Gastrocnemius medialis (tissue), 4 donors: ENCODE measurements around the gene FBN2. TPM values are rescaled to one million over a fixed set of nuclear protein-coding genes. Genes with fewer than 3 reads are reported as not detected.
A peak's percentile ranks its signal among the peaks of the same experiment; 100 is the strongest.

ENCODE experiments used
- ATAC-seq, 2 donors: fragments of 150-250 bp; one replicate each; pipeline ENCODE4 v1.9.1; 2016
- DNase-seq, 2 donors: peaks; one replicate each; pipeline ENCODE4 v3.0.0-alpha.2; 2019
- H3K27ac ChIP-seq, 4 donors: fragments of 200-600 bp; sonication (generic); 1 replicate in 1 of 4; 2 replicates in 3 of 4; pipeline ENCODE4 v1.5.1; 2016 to 2018; ENCODE audit warnings: mild to moderate bottlenecking in 2 of 4, moderate library complexity in 1 of 4
- H3K27me3 ChIP-seq, 3 donors: fragments of 200-600 bp; sonication (generic) in 2 of 3; 1 replicate in 1 of 3; 2 replicates in 2 of 3; pipeline versions ENCODE4 v1.5.1 to v1.6.0; 2016 to 2019; ENCODE audit warnings: mild to moderate bottlenecking in 1 of 3, moderate library complexity in 1 of 3
- H3K36me3 ChIP-seq, 2 donors: fragments of 200-600 bp; sonication (generic) in 1 of 2; one replicate each; pipeline ENCODE4 v1.5.1; 2017 to 2018
- H3K4me1 ChIP-seq, 2 donors: fragments of 200-600 bp; sonication (generic) in 1 of 2; one replicate each; pipeline ENCODE4 v1.5.1; 2016 to 2017; ENCODE audit warnings: mild to moderate bottlenecking in 2 of 2
- H3K4me3 ChIP-seq, 4 donors: fragments of 200-600 bp; sonication (generic) in 3 of 4; 1 replicate in 1 of 4; 2 replicates in 3 of 4; pipeline ENCODE4 v1.5.1; 2016 to 2019; ENCODE audit warnings: mild to moderate bottlenecking in 2 of 4
- H3K9me3 ChIP-seq, 3 donors: fragments of 200-600 bp; sonication (generic) in 2 of 3; 1 replicate in 1 of 3; 2 replicates in 2 of 3; pipeline ENCODE4 v1.5.1; 2016 to 2019
- CTCF ChIP-seq, 5 experiments: fragments of 450-650 bp in 3 of 5; fragments of 200-600 bp in 2 of 5; sonication (generic) in 2 of 5; IDR thresholded peaks in 4 of 5; conservative IDR thresholded peaks in 1 of 5; 1 replicate in 4 of 5; 2 replicates in 1 of 5; pipeline ENCODE4 v1.5.1; 2016 to 2019; ENCODE audit warnings: antibody characterized with exemption in 5 of 5, mild to moderate bottlenecking in 3 of 5, moderate library complexity in 3 of 5
- POLR2A ChIP-seq, 2 donors: fragments of 450-650 bp; IDR thresholded peaks; one replicate each; pipeline ENCODE4 v1.6.1; 2017; ENCODE audit warnings: antibody characterized with exemption in 2 of 2, mild to moderate bottlenecking in 2 of 2, moderate library complexity in 2 of 2
- in situ Hi-C, 4 donors: fragments of 200-750 bp; cut with MboI; loops; one replicate each; pipeline versions ENCODE4 v1.15.0 to v1.8.0; 2017; ENCODE audit warnings: low sequenced_read_pairs in 4 of 4
- intact Hi-C: fragments of 100-400 bp; cut with DNase I; formaldehyde crosslinking; loops from one replicate; pipeline ENCODE4 v1.15.1; 2023; ENCODE audit warnings: low total_unique reads
- total RNA-seq, 4 donors: library from RNA; depleted of rRNA; stranded (reverse); fragments of >200 nt; gene quantifications; one replicate each; pipeline versions ENCODE4 v1.1.0 to v1.2.3, GENCODE V29; 2016

Gene FBN2
- total RNA-seq, 4 donors from 2014 or later, result 0.07 to 0.20 TPM; not detected in 2

GRCh38 chr5:128228521-128228920 lies 309.5 kb downstream of the FBN2 start:
- Histone ChIP-seq H3K27ac (no peak overlapping the region), H3K4me3 (no peak overlapping the region), H3K27me3 (no peaks in the 10 kb centered on the region), H3K4me1 (no peaks in the 10 kb centered on the region), H3K9me3 (no peaks in the 10 kb centered on the region), H3K36me3 (no peaks in the 10 kb centered on the region)
- ATAC-seq (peak in 1 of 2 donors; percentile 42), DNase-seq (no peak)
- TF ChIP-seq POLR2A (IDR thresholded peaks at IDR 0.05), result no peak
- no peak for TF ChIP-seq CTCF (IDR thresholded peaks at IDR 0.05 in 4 of 5, conservative IDR thresholded peaks at IDR 0.05 in 1 of 5)
- in situ Hi-C loops (no loop called here), intact Hi-C loops (no loop called here)

GRCh38 chr5:128228008-128228407 lies 310.0 kb downstream of the FBN2 start:
- no peak overlapping the region for H3K27ac ChIP-seq
- intact Hi-C loops (no loop called here), in situ Hi-C loops (no loop called here)
- ATAC-seq, result peak in 1 of 2 donors; percentile 30
- no peaks in the 10 kb centered on the region for H3K4me1 ChIP-seq
- no peak for TF ChIP-seq POLR2A (IDR thresholded peaks at IDR 0.05)
- no peak for TF ChIP-seq CTCF (IDR thresholded peaks at IDR 0.05 in 4 of 5, conservative IDR thresholded peaks at IDR 0.05 in 1 of 5)
- no peaks in the 10 kb centered on the region for H3K36me3 ChIP-seq
- H3K4me3 ChIP-seq, result no peak overlapping the region
- no peaks in the 10 kb centered on the region for H3K9me3 ChIP-seq
- H3K27me3 ChIP-seq, result no peaks in the 10 kb centered on the region
- no peak for DNase-seq

- in situ Hi-C loops (no loop called here), intact Hi-C loops (no loop called here)
- no peaks in the 10 kb centered on the region for H3K36me3 ChIP-seq
- ATAC-seq (no peak), DNase-seq (no peak)
- no peak overlapping the region for H3K27ac ChIP-seq
- no peaks in the 10 kb centered on the region for H3K4me1 ChIP-seq
- no peaks in the 10 kb centered on the region for H3K27me3 ChIP-seq
- TF ChIP-seq POLR2A (IDR thresholded peaks at IDR 0.05) (no peak), CTCF (IDR thresholded peaks at IDR 0.05 in 4 of 5, conservative IDR thresholded peaks at IDR 0.05 in 1 of 5) (no peak)
- H3K4me3 ChIP-seq, result no peak overlapping the region
- no peaks in the 10 kb centered on the region for H3K9me3 ChIP-seq
Measured at GRCh38 chr5:128225245-128226030, 312.6 kb downstream of the FBN2 start.

- intact Hi-C loops, result no loop called here
- in situ Hi-C loops, result loop anchor here in 3 of 4 donors (25.0 kb wide), 2 partner anchors 613 to 1538 kb away; no protein-coding TSS in a partner anchor
- H3K9me3 ChIP-seq, result no peaks in the 10 kb centered on the region
- ATAC-seq (no peak), DNase-seq (no peak)
- TF ChIP-seq POLR2A (IDR thresholded peaks at IDR 0.05) (no peak), CTCF (IDR thresholded peaks at IDR 0.05 in 4 of 5, conservative IDR thresholded peaks at IDR 0.05 in 1 of 5) (no peak)
- no peaks in the 10 kb centered on the region for H3K36me3 ChIP-seq
- no peak overlapping the region for H3K4me3 ChIP-seq
- H3K27ac ChIP-seq, result no peak overlapping the region
- no peaks in the 10 kb centered on the region for H3K27me3 ChIP-seq
- H3K4me1 ChIP-seq, result no peaks in the 10 kb centered on the region
Measured at GRCh38 chr5:128224336-128224735, 313.7 kb downstream of the FBN2 start.
